Bronchial epithelial cell (primary cell): ENCODE data around the gene PPM1L. TPM values are rescaled to one million over a fixed set of nuclear protein-coding genes. Genes with fewer than 3 reads are reported as not detected.

Source experiments
- DNase-seq: peaks from one replicate; pipeline ENCODE4 v3.0.0-alpha.2; 2010; ENCODE audit warnings: low read depth
- FAIRE-seq: peaks from 2 replicates; lab custom pipeline; 2011; peaks lifted over from hg19 to GRCh38; lab: Jason Lieb, UNC
- H3K27me3 ChIP-seq: 2 replicates; pipeline ENCODE4 v1.5.1; 2011; ENCODE audit warnings: low read length; ENCODE audit not compliant: control insufficient read depth, insufficient read depth
- H3K36me3 ChIP-seq: 2 replicates; pipeline ENCODE4 v1.5.1; 2011; ENCODE audit warnings: low read length; ENCODE audit not compliant: control insufficient read depth, insufficient read depth
- H3K4me3 ChIP-seq: 2 replicates; pipeline ENCODE4 v1.5.1; 2011; ENCODE audit warnings: mild to moderate bottlenecking, low read depth, low read length, control low read depth
- total RNA-seq: library from RNA; depleted of rRNA; stranded (reverse); fragments of >200 nt; gene quantifications from 2 replicates; pipeline ENCODE4 v1.2.1, GENCODE V29; 2014
- TF ChIP-seq, protein P1 (sequence below): IDR thresholded peaks from 2 replicates; pipeline ENCODE4 v1.5.1; 2011; ENCODE audit warnings: mild to moderate bottlenecking, moderate library complexity, low read length, control low read depth, inconsistent platforms; ENCODE audit not compliant: insufficient read depth, severe bottlenecking

Gene PPM1L
- total RNA-seq, 1 donor from 2014 or later = 3.2 TPM

DNA sequence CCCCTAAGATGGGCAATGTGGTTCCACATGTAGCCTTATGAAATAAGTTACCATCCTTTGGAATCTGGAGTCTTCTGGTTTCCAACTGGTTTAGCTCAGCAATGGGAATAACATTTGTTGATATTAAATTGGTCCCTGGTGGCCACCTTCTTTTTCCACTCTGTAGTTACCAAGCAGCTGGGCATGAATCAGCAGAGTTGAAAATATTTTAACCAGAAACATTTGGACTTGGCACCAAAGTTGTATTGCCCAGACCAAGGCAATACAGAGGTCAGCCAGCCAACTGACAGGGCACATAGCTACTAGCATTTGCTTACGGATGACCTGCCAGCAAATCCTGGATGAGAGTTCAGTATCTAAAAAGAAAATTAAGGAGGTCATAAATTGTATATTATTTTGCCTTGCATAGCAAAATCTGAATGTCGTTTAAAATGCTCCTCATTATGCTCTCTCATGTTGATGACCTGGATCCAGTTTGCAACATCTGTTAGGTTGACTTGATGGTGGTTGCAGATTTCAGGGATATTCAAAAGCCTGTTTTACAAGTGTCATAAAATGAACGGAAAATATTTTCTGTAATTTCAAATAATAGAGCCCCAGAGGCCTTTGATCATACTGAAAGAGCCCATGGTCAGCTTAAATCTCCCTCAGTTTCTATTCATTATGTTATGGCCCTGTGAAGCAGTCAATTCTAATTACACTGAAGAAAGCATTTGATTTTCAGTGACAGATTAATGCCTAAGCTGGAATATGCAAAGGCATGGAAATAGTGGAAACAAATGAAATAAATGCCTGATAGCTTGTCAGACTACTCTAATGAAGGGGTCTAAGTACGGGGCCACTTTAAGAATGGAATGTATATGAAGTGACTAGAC lies 54.6 kb downstream of the PPM1L start:
- no peak for FAIRE-seq

DNA sequence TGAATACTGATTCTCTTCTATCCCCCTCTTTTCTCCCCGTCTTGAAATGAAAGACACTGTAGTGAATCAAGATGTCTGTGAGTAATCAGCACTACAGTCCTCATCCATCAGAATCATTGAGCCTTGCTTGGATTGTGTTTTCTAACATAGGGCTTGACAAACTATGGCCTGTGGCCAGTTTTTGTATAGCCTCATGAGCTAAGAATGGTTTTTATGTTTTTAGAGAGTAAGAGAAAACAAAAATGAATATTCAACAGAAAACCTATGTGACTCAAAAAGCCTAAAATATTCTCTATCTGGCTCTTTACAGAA lies 55.2 kb downstream of the PPM1L start:
- DNase-seq = no peak
- no peak overlapping the region for H3K4me3 ChIP-seq
- TF ChIP-seq, protein P1, sequence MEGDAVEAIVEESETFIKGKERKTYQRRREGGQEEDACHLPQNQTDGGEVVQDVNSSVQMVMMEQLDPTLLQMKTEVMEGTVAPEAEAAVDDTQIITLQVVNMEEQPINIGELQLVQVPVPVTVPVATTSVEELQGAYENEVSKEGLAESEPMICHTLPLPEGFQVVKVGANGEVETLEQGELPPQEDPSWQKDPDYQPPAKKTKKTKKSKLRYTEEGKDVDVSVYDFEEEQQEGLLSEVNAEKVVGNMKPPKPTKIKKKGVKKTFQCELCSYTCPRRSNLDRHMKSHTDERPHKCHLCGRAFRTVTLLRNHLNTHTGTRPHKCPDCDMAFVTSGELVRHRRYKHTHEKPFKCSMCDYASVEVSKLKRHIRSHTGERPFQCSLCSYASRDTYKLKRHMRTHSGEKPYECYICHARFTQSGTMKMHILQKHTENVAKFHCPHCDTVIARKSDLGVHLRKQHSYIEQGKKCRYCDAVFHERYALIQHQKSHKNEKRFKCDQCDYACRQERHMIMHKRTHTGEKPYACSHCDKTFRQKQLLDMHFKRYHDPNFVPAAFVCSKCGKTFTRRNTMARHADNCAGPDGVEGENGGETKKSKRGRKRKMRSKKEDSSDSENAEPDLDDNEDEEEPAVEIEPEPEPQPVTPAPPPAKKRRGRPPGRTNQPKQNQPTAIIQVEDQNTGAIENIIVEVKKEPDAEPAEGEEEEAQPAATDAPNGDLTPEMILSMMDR = no peak
- H3K27me3 ChIP-seq = no peaks in the 10 kb centered on the region
- FAIRE-seq = no peak
- no peaks in the 10 kb centered on the region for H3K36me3 ChIP-seq

More for the DNA sequence above, 54.6 kb downstream of the PPM1L start:
- Histone ChIP-seq H3K27me3 (no peaks in the 10 kb centered on the region), H3K36me3 (no peaks in the 10 kb centered on the region), H3K4me3 (no peak overlapping the region)
- no peak for DNase-seq
- TF ChIP-seq, protein P1 = no peak

DNA sequence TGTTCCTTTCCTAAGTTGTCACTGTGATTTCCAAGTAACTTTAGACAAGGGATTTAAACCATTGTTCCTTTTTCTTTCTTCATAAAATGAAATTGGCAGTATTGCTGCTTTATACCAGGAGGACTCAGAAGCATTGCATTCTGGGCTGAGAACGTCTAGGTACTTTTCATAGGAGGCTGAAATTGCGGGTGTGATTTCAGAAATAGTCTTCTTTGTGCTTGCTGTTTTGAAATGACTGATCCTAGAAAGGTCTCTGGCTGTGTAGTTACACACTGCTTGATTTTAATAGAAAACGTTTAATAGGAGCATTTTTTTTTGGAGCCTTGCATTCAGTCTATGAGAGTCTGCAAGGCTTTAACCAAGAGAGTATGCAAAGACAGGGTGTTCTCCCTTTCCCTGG lies 56.3 kb downstream of the PPM1L start:
- Histone ChIP-seq H3K27me3 (no peaks in the 10 kb centered on the region), H3K36me3 (no peaks in the 10 kb centered on the region), H3K4me3 (no peak overlapping the region)
- FAIRE-seq (no peak), DNase-seq (no peak)
- TF ChIP-seq, protein P1 = no peak

DNA sequence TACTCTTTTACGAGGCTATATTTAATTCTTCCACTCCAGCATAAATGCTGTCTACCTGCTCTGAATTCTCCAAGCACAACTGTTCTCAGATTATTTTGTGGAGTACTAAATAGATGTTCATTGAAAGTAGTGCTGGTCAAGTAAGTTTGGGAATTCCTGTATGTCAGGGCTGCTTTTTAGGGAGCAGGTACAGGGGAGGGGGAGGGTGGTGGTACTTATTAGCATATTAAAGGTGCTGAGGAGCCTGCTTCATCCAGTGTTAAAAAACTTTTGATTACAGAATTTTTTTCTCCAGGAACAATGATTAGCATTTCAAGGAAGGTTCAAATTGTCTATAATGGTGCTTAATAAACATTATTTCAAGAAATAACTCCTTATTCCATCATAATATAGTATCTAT lies 59.2 kb downstream of the PPM1L start:
- Histone ChIP-seq H3K4me3 (no peak overlapping the region), H3K27me3 (no peaks in the 10 kb centered on the region), H3K36me3 (no peaks in the 10 kb centered on the region)
- FAIRE-seq = no peak
- TF ChIP-seq, protein P1 = no peak
- DNase-seq = no peak

DNA sequence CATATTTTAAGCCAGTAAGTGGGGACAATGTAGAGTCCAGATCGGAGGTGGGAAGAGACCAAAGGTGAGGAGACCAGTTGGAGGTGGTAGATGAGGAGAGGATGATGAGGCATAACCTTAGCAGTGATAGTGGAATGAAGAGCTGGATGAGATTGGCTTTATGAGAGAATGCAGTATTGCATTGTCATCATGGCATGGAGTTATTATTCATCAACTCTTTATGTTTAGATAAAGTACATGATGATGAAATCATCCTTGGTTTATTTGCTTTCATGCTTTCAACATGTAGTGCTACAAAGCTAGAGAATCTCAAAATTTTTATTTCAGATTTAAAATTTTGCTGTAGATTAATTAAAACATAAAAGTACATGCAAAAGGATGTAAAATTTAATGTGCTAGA lies 64.0 kb downstream of the PPM1L start:
- H3K27me3 ChIP-seq = no peaks in the 10 kb centered on the region
- no peak overlapping the region for H3K4me3 ChIP-seq
- no peaks in the 10 kb centered on the region for H3K36me3 ChIP-seq
- DNase-seq = peak; percentile 35
- TF ChIP-seq, protein P1 = no peak
- FAIRE-seq = no peak
